ENCODE measurements around the gene HADH. TPM values are rescaled to one million over a fixed set of nuclear protein-coding genes. Genes with fewer than 3 reads are reported as not detected.

The HADH gene
- total RNA-seq, 1 donor, result 5.7 TPM

- no peaks in the 10 kb centered on the region for H3K9me3 ChIP-seq (ENCODE audit: low read depth, low read length)
- H3K4me3 ChIP-seq (ENCODE audit: low read length), result no peak overlapping the region
- no peaks in the 10 kb centered on the region for H3K27me3 ChIP-seq (ENCODE audit: insufficient read depth, low read length)
- peaks cover 32% of the 10 kb centered on the region for H3K4me1 ChIP-seq (ENCODE audit: insufficient read depth, low read length)
Measured at GRCh38 chr4:107987916-107988762, 1.6 kb upstream of the HADH start.

GRCh38 chr4:107988763-107989035, 990 bp upstream of the HADH start:
- Histone ChIP-seq H3K9me3 (ENCODE audit: low read depth, low read length) (no peaks in the 10 kb centered on the region), H3K27me3 (ENCODE audit: insufficient read depth, low read length) (no peaks in the 10 kb centered on the region), H3K4me1 (ENCODE audit: insufficient read depth, low read length) (peaks cover 33% of the 10 kb centered on the region), H3K4me3 (ENCODE audit: low read length) (no peak overlapping the region)

- peak overlapping the region; percentile 79 for H3K4me3 ChIP-seq (ENCODE audit: low read length)
- no peaks in the 10 kb centered on the region for H3K27me3 ChIP-seq (ENCODE audit: insufficient read depth, low read length)
Measured at GRCh38 chr4:107989162-107989536, 540 bp upstream of the HADH start.

GRCh38 chr4:107991945-107992630, 2.4 kb downstream of the HADH start:
- Histone ChIP-seq H3K4me3 (ENCODE audit: low read length) (no peak overlapping the region), H3K4me1 (ENCODE audit: insufficient read depth, low read length) (peaks cover 42% of the 10 kb centered on the region), H3K9me3 (ENCODE audit: low read depth, low read length) (no peaks in the 10 kb centered on the region), H3K27me3 (ENCODE audit: insufficient read depth, low read length) (no peaks in the 10 kb centered on the region)

More at GRCh38 chr4:107989162-107989536, 540 bp upstream of the HADH start:
- Histone ChIP-seq H3K9me3 (ENCODE audit: low read depth, low read length) (no peaks in the 10 kb centered on the region), H3K4me1 (ENCODE audit: insufficient read depth, low read length) (peaks cover 38% of the 10 kb centered on the region)

- H3K9me3 ChIP-seq (ENCODE audit: low read depth, low read length), result no peaks in the 10 kb centered on the region
- H3K27me3 ChIP-seq (ENCODE audit: insufficient read depth, low read length), result no peaks in the 10 kb centered on the region
- peaks cover 38% of the 10 kb centered on the region for H3K4me1 ChIP-seq (ENCODE audit: insufficient read depth, low read length)
- no peak overlapping the region for H3K4me3 ChIP-seq (ENCODE audit: low read length)
Measured at GRCh38 chr4:107993969-107994368, 4.3 kb downstream of the HADH start.

GRCh38 chr4:107994894-107995293, 5.2 kb downstream of the HADH start:
- H3K27me3 ChIP-seq (ENCODE audit: insufficient read depth, low read length), result no peaks in the 10 kb centered on the region
- H3K4me3 ChIP-seq (ENCODE audit: low read length), result no peak overlapping the region
- H3K4me1 ChIP-seq (ENCODE audit: insufficient read depth, low read length), result peaks cover 33% of the 10 kb centered on the region
- H3K9me3 ChIP-seq (ENCODE audit: low read depth, low read length), result no peaks in the 10 kb centered on the region

GRCh38 chr4:107996949-107997788, 7.5 kb downstream of the HADH start:
- H3K9me3 ChIP-seq (ENCODE audit: low read depth, low read length), result no peaks in the 10 kb centered on the region
- H3K4me3 ChIP-seq (ENCODE audit: low read length), result no peak overlapping the region
- H3K4me1 ChIP-seq (ENCODE audit: insufficient read depth, low read length), result peaks cover 17% of the 10 kb centered on the region
- H3K27me3 ChIP-seq (ENCODE audit: insufficient read depth, low read length), result no peaks in the 10 kb centered on the region

GRCh38 chr4:107997794-107998193, 8.1 kb downstream of the HADH start:
- H3K27me3 ChIP-seq (ENCODE audit: insufficient read depth, low read length), result no peaks in the 10 kb centered on the region
- H3K4me3 ChIP-seq (ENCODE audit: low read length), result no peak overlapping the region
- H3K9me3 ChIP-seq (ENCODE audit: low read depth, low read length), result no peaks in the 10 kb centered on the region
- peaks cover 14% of the 10 kb centered on the region for H3K4me1 ChIP-seq (ENCODE audit: insufficient read depth, low read length)

GRCh38 chr4:107999932-108000539, 10.3 kb downstream of the HADH start:
- Histone ChIP-seq H3K27me3 (ENCODE audit: insufficient read depth, low read length) (no peaks in the 10 kb centered on the region), H3K4me1 (ENCODE audit: insufficient read depth, low read length) (peaks cover 3% of the 10 kb centered on the region), H3K4me3 (ENCODE audit: low read length) (no peak overlapping the region), H3K9me3 (ENCODE audit: low read depth, low read length) (no peaks in the 10 kb centered on the region)

GRCh38 chr4:108001540-108002135, 11.9 kb downstream of the HADH start:
- Histone ChIP-seq H3K27me3 (ENCODE audit: insufficient read depth, low read length) (no peaks in the 10 kb centered on the region), H3K4me3 (ENCODE audit: low read length) (no peak overlapping the region), H3K4me1 (ENCODE audit: insufficient read depth, low read length) (peaks cover 3% of the 10 kb centered on the region), H3K9me3 (ENCODE audit: low read depth, low read length) (no peaks in the 10 kb centered on the region)

GRCh38 chr4:108003982-108004515, 14.4 kb downstream of the HADH start:
- H3K4me1 ChIP-seq (ENCODE audit: insufficient read depth, low read length), result peaks cover 3% of the 10 kb centered on the region
- no peaks in the 10 kb centered on the region for H3K9me3 ChIP-seq (ENCODE audit: low read depth, low read length)
- no peaks in the 10 kb centered on the region for H3K27me3 ChIP-seq (ENCODE audit: insufficient read depth, low read length)
- no peak overlapping the region for H3K4me3 ChIP-seq (ENCODE audit: low read length)

- no peak overlapping the region for H3K4me3 ChIP-seq (ENCODE audit: low read length)
- H3K4me1 ChIP-seq (ENCODE audit: insufficient read depth, low read length), result peaks cover 3% of the 10 kb centered on the region
- H3K27me3 ChIP-seq (ENCODE audit: insufficient read depth, low read length), result no peaks in the 10 kb centered on the region
- H3K9me3 ChIP-seq (ENCODE audit: low read depth, low read length), result no peaks in the 10 kb centered on the region
Measured at GRCh38 chr4:108004646-108005045, 15.0 kb downstream of the HADH start.

- H3K27me3 ChIP-seq (ENCODE audit: insufficient read depth, low read length), result no peaks in the 10 kb centered on the region
- no peaks in the 10 kb centered on the region for H3K9me3 ChIP-seq (ENCODE audit: low read depth, low read length)
- H3K4me3 ChIP-seq (ENCODE audit: low read length), result no peak overlapping the region
- H3K4me1 ChIP-seq (ENCODE audit: insufficient read depth, low read length), result peaks cover 3% of the 10 kb centered on the region
Measured at GRCh38 chr4:108005807-108006206, 16.1 kb downstream of the HADH start.

GRCh38 chr4:108006361-108006760, 16.7 kb downstream of the HADH start:
- no peaks in the 10 kb centered on the region for H3K9me3 ChIP-seq (ENCODE audit: low read depth, low read length)
- peaks cover 3% of the 10 kb centered on the region for H3K4me1 ChIP-seq (ENCODE audit: insufficient read depth, low read length)
- H3K4me3 ChIP-seq (ENCODE audit: low read length), result no peak overlapping the region
- no peaks in the 10 kb centered on the region for H3K27me3 ChIP-seq (ENCODE audit: insufficient read depth, low read length)
